GM19467 (cell line): Measurements from ENCODE around the gene PDE7B.

Source experiments
- ATAC-seq: cut with Tn5 transposase; IDR thresholded peaks from one replicate; pipeline ENCODE4 v1.9.1; 2021; ENCODE audit warnings: mild to moderate bottlenecking, moderate library complexity; ENCODE audit not compliant: unreplicated experiment

The PDE7B gene

DNA sequence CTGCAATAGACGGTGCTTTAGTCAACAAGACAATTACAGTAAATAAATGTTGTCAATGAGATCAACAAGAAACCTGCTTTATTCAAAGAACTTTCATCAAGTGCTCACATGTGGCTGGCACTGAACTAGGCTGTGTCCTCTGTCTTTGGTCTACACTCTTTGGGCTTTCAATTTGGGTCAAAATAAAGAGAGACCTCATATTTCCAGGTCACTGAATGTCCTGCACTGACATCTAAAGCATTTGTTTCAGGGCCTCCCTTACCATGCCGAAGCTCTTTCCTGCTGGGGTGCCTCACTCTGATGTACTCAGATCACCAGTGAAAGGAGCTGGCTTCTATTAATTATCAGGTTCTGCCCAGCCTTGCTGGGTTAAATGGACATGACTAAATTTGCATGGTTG is 32.0 kb downstream of the PDE7B start:
- no peak for ATAC-seq

DNA sequence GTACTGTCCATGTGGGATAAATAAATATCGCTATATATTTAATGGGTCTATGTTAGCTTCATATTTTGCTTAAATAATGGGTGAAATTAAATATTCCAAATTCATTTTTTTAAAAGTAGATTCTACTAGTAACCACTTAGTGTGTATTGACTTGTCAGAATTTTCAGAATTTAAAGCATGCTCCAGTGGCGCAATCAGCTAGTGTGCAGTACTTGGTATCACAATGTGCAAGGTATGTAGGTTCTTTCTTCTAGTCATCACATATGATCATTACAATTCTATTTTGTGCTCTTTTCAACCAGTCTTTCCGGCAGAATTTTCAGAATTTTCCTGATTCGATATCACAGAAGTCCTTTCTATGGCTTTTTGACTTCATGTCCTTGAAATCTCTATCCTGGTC is 32.6 kb downstream of the PDE7B start:
- ATAC-seq: no peak

DNA sequence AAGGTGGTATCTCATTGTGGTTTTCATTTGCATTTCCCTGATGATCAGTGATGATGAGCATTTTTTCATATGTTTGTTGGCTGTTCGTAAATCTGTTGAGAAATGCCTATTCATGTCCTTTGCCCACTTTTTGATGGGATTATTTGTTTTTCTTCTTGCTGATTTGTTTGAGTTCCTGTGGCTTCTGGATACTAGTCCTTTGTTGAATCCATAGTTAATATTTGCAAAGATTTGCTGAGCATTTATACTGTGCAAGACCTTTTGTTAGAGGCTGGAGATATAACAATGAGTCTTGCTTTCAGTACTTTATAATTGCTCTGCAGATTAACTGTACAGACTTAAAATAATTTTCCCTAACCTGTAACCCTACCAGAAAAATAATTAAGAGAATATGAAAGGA is 35.6 kb downstream of the PDE7B start:
- ATAC-seq: no peak

DNA sequence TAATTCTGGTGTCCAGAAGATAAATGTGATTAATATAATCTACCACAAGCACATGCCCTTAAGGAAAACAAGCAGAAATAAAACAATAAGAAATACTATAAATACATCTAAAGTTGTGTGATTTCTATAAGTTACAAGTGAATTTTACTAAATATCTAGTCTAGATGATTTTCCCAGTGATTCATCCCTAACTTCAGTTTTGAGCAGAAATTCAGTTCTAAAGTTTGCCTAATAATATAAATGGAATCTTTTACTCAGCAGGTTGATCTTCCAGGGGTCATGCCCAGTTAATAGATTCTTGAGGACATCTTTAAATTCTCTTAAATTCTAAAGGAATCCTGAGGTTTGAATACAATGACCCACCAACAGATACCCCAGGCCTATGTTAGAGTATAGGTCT is 37.3 kb downstream of the PDE7B start:
- no peak for ATAC-seq

DNA sequence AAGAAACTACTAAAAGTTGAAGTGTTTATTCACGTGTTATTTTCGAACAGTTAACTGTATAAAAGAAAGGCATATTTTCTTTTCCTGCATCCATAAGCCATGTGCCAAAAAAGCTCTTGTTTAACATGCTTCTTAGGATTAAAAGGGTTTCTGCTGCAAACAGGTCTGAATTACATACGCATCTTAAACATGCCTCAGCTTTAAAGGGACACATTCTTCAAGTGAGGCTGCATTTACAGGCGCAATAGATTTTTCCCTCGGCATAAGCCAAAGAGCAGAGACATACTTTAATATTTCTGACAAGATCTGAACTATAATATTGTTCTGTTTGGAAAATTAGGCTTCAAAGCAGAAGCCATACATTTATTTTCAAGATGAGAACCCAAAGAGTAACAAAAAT is 39.4 kb downstream of the PDE7B start:
- no peak for ATAC-seq

DNA sequence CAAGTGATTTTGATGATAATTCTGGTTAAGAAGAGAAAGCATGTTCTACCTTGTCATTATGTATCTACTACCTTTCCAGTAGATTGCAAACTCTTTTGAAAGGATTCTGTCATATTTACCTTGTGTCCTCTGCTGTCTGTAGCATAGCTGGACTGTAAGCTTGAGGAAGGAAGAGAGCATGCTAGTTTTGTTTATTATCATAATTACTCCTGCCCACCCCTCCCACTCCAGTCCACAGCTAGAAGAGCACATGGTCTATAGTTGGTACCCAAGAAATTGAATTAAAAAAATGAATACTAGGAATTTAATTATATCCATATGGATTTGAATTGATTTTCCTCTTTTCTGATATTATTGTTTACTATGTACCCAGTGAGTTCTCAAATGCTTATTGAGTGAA is 40.2 kb downstream of the PDE7B start:
- no peak for ATAC-seq

DNA sequence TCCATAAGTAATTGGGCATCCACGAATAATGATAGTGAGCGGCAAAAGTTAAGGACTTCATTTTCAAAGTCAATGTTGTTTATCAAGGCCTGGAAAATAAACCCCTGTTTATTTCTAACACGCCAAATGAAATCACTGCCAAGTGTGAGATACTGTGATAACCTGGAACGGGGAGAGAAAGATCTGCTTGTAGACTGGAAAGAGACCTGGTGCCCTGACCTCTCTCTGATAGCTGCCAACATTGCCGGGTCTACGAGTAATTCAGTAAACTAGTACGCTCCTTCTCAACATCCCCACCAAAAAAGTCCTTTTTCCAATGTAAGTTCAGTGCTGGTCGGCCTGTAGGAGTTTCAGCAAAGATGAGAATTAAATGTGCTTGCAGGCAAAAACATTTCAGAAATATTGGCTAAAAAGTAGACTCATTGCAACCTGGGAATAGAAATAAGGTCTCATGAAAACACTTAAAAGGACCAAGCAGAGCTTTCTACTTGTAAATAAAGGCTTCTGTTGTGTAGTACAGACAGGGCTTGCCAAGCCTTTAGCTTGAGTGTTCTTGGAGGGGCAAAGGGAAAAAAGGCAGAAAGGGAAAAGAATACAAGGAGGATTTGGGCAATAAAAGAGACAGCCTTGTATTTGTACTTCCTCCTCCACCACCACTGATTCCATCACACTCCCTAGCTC is 43.9 kb downstream of the PDE7B start:
- ATAC-seq: no peak

DNA sequence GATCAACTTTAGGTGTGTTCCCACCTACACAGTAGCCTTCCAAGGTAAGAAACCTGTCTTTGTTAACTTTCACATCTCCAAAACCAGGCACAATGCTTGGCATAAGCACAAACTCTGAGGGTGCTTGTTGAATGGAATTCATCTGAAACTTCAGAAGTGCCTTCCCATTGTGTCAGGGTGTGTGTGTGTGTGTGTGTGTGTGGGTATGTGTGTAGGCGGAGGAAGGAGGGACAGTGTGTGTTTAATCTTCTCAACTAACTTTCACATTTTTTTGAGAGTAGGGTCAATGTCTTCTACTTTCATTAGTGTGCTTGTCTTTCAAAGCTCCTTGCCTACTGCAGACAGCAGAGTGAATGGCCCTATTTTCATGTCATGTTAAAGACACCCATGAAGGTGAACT is 45.6 kb downstream of the PDE7B start:
- ATAC-seq: no peak

DNA sequence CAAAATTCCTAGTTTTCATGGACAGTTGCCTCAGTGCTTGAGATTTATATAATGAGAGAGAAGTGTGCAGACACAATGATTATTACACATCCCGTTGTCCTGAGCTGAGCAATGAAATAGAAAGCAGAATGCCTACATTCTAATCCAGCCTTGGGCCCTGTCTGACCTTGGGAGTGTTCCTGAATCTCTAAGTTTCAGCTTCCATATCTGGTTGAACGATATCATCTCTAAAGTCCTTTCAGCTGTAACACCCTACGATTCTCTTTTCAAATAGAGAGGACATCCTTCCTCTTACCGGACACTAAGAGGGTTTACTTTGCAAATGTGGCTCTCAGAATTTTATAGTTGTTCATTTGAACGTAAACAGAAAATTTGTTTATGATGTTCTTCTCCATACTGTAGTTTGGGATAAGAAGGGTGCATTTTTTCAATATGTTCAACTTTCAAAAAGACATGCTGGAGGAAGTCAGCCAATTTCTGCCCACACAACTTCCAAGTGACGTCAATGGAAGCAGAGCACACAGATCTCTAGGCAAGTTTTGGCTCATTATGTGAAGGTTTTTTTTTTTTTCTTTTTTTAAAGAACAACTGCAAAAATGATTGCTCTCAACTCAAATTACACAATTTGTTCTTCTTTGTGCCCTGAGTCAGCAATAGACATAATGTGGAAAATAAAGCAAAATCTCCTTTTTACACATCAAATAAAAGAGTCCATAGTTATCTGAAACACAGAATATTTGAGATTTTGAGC is 50.4 kb downstream of the PDE7B start:
- no peak for ATAC-seq

DNA sequence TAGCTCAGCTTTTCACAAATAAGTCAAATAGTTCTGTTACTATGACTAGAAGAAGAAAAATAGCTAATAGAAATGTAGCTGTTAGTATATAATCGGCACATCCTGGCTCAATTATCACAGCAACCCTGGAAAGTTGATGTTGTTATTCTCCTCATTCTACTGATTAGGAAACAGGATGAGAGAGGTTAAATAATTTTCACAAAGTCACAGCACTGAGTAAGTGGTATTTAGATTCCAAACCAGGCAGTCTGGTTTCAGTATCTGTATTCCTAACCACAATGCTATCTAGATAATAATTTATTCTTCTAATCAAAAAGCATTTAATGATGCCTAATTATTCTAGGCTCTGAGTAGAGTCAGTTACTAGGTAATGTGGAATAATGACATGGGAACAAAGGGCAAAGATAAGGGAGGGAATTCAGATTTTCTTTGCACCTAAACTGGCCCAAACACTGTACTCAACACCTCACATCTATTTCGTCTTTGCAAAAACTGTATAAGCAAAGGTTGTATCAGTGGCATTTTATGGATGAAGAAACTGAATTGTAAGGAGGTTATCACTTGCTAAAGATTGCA is 51.3 kb downstream of the PDE7B start:
- ATAC-seq: no peak

DNA sequence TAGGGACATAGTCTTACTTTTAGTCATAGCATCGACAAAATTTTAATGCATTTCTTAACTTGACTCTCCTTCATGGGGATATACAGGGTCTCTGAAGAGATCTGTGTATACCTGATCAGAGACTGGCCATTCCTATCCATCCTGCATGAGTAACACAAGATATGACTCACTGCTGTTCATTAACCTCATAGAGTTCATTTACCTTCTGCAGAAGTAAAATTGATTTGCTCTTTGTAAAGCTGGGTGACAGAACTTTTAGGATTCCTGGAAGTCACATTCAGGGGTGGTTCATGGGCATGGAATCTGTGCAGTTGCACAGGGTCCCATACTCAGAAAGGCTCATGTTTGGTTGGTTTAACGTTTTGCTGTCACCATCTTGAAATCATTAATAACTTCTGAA is 53.2 kb downstream of the PDE7B start:
- ATAC-seq: no peak

DNA sequence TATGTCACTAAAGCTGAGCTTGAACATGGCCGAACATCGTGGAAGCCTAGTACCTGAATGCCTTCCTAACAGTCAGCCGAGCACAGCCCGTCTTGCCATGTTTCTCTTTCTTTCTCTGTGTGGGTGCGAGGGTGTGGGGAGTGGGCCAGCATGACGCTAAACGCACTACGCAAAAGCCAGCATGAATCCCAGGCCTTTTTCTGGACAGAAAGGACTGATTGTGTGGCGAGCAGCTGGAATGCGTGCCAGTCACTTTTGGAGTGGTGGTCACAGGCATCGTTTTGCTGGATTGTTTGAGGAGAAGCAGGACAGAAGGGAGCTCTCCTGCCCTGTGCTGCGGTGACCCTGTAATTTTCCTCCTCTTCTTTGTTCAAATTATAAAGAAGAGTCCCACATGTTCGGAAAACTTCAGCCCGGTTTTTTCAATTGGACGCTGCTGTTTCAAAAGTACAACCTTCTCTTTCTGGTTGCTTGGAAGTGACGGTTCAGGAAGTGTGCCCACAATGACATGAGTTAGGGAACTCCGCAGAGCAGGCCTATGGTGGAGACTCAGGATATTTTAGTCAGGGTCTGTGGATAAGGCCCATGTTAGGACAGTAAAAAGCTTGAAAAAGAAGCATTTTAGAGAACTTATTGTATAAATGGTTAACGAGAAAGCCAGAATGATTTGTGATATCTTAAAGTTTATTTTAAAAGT is 54.3 kb downstream of the PDE7B start:
- no peak for ATAC-seq

DNA sequence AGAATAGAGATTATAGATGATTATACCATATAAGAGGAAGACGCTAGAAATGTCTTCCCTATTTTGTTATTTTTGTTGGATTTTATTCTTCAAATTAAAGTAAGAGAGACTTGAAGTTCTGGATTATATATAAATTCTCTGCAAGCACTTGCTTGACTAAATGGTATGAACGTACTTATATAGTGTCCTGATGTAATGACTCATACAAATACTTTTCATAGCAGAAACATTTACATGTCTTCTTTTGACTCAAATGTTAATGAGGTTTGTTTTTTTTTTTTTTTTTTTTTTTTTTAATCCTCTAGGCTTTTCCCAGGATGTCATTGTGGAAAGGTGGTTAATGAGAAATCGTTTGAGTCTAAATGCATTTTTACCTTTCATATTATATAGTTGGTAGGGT is 55.0 kb downstream of the PDE7B start:
- ATAC-seq: no peak

DNA sequence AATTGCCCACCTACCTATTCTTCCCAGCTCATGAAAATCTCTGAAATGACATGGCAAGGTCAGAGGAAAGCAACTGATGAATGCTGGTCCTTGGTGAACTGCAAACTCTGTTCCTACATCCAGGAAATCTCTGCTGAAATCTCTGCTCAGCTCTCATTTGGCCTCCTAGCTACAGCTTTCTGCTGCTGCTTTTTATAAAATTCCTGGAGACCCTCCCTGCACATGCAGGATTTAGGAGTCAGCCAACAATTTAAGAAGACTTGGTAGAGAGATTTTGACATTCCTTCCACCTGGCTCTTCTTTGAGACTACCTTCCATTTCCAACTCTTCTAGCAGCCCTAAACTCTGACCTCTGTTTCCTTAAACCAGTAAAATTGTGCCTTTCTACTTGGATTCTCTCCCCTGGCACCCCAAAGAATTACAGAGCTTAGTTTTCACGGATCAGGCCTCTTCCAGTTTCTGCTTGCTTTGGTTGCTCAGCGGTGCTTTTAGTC is 55.5 kb downstream of the PDE7B start:
- no peak for ATAC-seq

DNA sequence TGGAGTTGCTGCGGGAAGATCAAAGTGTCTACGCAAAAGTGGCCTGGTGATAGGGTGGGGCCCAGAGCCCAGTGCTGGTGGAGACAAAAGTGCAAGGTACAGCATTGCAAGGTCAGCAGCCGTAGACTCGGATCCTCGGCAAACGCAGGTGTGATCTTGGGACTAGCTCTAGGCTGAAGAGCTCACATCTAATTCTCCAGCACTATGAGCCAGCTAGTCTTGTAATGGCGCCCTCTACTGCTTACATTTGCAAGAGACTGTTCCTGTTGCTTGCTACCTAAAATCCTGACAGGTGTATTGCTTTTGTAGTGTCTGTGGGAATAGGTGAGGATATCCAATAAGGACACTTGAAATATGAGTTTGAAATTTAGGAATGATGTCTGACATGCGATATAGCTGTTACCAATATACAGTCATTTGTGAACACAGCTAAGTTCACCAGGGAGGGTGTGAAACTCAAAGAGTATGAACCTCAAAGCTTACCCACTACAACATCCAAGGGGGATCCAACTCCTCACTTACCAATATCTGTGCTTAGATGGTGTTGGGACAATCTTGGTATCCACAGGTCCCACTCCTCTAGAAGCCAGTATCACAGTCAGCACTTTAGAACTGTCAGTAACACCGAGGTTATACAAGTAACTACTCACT is 58.4 kb downstream of the PDE7B start:
- peak; percentile 79 for ATAC-seq

DNA sequence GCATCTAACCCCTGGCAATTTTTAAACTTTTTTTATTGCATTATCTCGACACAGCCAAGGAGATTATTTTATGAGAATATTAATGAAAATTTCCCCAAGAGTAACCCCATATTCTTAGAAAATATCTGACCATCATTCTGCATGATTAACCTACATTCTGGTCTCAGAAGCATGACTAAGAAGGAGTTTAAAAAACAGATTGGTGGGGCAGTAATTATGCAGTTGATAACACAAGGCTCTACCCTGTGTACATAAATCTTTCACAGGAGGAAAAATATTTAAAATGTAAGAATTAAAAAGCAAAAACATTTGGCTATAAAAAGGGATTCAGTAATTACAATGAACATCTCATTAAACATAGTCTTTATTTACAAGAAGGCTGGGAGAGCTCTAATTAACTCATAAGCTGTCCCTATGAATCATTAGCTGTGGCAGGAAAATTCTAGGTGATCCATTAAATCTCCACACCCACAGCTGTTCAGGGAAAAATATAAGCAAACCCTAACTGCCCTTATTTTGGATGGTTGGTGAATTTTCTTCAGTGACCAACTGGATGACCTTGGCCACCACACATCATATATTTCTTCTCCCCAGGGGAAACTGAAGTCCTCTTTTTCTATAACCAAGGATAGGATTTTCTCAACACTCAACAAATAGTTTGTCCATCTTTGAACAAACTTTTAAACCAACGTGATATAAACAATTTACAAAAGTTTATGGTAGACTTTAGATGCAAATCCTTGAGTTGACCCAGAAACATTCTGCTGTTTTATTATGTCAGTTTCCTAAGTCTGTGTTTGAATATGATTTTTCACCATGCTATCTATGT is 59.5 kb downstream of the PDE7B start:
- ATAC-seq: no peak

DNA sequence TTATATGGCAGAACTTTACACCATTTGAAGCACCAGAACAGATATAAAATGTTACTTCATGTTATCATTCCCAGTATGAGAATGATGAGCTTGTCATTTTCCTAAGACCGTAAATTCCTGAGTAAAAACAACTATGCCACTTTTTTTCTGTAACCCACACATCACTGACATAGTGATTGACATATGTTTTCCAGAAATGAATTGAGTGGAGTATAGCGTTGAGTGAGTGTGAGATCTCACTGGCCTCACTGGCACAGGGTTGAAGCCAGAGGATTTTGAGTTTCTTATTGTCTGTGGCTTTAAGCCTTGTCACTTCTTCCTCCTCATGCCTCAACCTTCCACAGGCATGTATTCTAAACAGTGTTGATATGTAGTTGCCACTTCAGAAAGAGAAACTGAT is 62.3 kb downstream of the PDE7B start:
- ATAC-seq: no peak

DNA sequence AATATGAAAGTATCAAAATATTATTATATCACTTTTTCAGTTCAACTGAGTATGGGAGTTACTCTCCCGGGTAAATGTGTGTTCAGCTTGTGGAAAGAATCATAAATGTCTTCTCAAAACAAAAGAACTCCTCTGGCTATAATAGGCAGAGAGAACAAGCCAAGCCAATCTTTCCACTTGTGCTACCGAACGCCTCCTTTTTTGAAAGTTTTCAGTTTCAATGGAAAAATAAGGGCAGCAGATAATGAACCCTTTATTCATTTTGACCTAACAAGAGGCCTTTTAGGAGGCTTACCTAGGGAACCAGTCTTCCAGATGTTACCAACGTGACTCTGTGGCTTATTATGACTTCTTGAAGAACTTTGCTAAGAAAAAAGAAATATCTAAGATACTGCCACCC is 67.5 kb downstream of the PDE7B start:
- no peak for ATAC-seq

DNA sequence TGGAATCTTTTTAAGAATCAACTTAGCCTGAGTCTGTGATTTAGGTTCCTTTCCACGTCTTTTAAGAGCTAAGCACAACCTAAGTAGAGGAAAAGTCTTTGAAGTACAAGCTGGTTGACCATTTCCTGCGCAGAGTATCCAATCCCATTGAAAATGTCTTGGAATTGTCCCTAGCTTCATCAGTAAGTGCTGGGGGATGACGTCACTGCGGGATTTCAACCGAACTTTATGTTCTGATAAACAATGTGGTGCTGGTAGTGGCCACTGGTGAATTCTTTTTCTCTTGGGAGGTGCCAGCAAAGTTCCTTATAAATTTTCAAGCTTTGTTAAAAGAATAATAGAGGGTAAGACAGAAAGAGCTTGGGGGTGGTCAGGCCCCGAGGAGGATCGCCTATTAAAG is 69.2 kb downstream of the PDE7B start:
- no peak for ATAC-seq

DNA sequence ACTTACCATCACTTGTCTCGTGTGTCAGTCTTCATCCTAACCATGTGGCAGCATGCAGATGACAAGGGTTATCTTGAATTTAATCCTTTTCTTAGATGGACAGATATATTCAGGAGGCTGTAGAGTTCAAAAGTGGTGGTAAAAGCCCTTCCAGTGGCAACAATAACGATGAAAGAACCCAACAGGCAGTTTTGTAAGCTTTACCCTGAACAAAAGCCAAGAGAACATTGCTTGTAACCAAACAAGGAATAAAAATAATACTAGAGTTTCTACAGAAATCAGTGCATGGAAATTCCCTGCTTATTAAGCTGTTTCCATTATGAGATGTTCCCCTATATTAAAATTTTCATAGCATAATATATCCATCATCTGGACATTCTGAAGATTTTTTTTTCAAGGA is 69.7 kb downstream of the PDE7B start:
- no peak for ATAC-seq
